ENCODE results near the gene HNRNPR.

The HNRNPR gene

DNA sequence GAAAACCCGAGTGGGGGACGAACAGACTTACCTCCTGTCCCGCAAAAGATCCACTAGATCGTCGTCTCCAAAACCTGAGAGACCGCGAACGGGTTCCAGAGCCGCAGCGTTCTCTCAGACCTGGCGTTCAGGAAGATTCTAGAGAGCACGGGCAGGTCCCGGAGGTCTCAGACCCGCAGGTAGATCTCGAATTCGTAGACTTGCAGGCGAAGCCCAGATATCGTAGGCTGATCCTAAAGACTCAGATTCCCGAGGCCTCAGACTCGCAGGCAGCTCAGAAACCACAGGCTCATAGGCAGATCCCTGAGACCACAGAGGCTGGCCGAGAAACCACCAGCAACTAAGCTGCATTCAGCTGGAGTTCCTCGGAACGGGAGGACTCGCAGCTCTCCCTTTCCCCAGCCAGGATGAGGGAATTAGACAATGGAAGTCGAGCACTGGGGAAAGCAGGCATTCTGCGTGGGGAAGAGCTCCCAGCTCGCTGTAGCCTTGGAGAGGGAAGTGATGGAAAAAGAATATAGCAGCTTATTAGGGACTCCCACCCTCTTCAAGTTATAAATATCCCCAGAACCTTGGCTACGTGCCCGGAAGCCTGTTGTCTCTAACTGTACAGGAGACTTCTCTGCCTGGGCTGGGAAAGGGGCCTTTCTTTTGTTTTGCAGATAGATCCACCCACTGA lies 25.4 kb upstream of the HNRNPR start, which contains the start of gene ZNF436:
Gene ZNF436 (minus strand): TSS at position 502 of the 679 bp plus-strand sequence. CDS start 1,831 bp downstream, outside the sequence.
- FAIRE-seq = no peak
- no peak for DNase-seq (ENCODE audit: extremely low spot score, insufficient read length, low read depth)

DNA sequence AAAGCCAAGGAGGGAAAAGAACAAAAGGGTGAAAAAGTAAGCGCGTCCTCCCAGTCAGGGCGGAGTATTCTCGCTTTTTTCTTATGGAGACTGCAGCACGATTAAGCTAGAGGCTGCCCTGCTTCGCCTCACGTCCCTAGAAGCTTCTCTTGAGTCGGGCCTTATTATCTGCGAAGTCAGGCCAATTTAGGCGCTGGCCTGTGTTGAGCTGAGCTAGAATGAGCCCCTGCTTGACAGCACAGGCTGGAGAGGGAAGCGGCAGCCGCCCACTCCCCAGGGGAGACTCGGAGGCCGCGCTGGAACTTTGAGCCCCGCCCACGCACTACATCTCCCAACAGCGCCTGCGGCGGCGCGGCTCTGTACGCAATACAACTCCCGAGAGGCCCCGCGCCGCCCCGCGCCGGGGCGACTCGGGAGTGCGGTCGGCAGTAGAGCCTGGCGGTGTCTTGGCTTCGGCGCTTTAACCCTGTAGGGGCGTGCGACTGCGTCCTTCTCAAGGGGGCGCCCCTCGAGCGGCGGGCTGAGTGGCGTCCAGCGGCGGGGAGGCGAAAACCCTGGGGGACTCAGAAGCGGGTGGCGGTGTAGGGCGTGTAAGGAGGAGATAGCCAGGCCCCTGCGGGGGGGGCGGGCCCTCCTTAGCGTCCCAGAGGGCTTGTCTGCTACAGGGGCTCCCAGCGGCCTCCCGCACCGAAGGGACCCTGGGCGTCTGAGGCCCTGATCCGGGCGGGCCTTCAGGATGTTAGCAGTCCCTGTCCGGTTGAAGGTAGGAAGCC lies 24.7 kb upstream of the HNRNPR start:
- peak; percentile 80 for DNase-seq (ENCODE audit: extremely low spot score, insufficient read length, low read depth)
- FAIRE-seq = no peak

DNA sequence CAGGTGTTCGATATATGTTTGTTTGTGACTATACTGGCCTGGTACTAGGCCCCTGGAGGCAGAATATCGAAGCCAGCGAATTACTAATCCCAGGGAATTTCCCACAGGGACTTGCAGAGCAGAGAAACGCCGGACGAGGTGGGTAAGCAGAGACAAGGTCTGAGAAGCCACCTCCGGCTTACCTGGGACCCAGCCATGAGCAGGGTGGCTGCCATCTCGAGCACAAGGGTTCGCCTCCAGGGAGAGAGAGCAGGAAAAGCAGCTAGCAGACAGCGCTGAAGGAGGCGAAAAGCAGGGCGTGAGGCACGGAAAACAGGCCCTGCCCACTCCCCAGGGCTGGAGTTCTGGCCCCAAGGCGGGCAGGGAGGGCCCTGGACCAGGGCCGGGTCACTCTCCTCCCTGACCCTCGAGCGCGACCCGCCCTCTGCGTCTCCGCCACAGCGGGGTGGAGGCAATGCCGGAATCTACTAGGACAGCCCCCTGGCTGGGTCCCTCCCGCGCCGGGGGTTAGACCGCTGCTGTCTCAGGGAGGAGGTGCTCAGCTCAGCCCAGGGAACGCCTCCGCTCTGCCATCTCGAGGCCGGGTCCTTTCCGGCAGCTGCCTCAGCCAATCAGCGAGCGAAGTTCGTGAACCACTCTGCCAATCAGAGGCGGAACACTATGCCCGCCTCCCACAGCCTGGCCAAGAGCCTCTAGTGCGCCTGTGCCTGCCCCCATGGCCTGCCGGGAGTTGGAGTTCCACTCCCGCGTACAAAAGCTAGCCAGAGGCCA lies 23.9 kb upstream of the HNRNPR start:
- FAIRE-seq (peak; percentile 96), DNase-seq (ENCODE audit: extremely low spot score, insufficient read length, low read depth) (peak; percentile 98)

DNA sequence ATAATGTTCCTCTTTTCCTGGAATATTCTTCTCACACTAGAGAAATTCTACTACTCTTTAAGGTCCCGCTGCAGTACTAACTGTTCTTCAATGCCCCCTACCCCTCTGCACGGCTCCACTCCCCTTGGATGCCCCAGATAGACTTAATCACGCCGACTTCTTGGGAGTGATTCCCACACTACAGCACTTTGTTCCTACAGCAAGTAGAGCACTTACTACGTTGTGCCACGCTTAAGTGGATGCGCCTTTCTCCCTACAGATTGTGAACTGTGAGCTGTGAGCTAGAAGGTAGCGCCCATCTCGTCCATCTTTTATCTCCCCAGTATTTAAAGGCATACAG lies 23.3 kb upstream of the HNRNPR start:
- DNase-seq (ENCODE audit: extremely low spot score, insufficient read length, low read depth) (no peak), FAIRE-seq (no peak)

DNA sequence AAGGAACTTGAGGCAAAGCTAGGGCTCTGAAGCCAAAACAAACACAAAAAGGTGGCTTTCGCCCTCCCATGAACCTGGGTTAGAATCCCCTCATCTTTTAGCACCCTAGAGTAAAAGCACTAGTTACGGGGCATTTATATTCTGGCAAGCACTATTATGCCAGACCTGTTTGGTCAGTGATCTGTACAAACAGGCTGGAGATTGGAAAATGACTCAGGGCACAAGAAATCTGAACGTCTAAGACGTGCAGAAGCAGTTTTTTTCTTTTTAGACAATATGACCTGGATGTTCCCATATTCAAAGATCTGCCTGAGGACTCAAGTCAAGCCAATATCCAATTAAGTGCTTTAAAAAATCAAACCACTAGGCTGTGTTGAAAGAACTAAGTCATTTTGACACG lies 22.5 kb upstream of the HNRNPR start:
- no peak for FAIRE-seq

DNA sequence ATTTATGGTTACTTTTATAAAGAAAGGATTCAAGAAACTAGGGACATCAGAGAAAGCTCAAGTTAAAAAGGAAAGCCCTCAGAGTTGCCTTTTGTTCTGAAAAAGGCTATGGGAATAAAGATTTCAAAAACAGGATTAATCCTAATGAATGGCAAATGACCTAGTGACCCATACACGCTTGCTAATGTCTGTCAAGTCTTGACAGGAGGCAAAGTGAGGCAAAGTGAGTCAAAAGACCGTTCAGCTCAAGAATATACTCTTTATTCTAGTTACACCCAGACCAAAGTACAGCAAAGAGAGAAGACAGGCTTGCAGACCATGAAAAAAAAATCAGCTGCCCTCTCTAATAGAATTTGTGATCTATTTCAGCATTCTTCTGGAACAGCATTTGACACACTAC lies 22.1 kb upstream of the HNRNPR start:
- DNase-seq (ENCODE audit: extremely low spot score, insufficient read length, low read depth) (no peak), FAIRE-seq (no peak)

More for the DNA sequence above, 22.5 kb upstream of the HNRNPR start:
- no peak for DNase-seq (ENCODE audit: extremely low spot score, insufficient read length, low read depth)

DNA sequence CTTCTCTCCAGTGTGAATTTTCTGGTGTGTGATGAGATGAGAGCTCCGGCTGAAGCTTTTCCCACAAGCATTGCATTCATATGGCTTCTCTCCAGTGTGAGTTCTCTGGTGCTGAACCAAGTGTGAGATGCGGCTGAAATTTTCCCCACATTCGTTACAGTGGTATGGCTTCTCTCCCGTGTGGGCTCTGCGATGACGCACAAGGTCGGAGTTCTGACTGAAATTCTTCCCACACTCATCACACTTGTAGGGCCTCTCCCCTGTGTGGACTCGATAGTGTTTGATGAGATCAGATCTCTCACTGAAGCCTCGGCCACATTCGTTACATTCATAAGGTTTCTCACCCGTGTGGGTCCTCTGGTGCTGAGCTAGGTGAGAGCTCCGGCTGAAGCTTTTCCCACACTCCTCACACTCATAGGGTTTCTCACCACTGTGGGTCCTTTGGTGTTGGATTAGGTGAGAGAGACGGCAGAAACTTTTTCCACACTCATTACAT lies 18.2 kb upstream of the HNRNPR start:
- FAIRE-seq (no peak), DNase-seq (ENCODE audit: extremely low spot score, insufficient read length, low read depth) (no peak)

DNA sequence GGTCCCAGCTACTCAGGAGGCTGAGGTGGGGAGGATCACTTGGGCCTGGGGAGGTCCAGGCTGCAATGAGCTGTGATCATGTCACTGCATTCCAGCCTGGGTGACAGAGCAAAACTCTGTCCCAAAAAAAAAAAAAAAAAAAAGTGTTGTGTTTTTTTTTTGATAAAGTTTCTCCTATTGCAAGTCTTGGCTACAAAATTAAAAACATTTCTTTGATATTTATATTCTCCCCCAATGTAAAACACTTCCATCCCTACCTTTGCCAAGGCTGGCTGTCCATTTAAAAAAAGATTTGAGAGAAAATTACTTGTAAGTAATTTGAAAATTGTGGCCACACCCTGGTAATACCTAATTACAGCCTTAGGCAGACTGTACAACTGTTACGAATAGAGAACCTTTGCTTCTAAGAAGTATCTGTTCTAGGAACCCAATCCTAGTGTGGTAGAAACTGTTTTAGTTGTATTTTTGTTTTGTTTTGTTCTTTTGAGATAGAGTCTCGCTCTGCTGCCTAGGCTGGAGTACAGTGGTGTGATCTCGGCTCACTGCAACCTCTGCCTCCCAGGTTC lies 14.3 kb upstream of the HNRNPR start:
- FAIRE-seq = no peak

DNA sequence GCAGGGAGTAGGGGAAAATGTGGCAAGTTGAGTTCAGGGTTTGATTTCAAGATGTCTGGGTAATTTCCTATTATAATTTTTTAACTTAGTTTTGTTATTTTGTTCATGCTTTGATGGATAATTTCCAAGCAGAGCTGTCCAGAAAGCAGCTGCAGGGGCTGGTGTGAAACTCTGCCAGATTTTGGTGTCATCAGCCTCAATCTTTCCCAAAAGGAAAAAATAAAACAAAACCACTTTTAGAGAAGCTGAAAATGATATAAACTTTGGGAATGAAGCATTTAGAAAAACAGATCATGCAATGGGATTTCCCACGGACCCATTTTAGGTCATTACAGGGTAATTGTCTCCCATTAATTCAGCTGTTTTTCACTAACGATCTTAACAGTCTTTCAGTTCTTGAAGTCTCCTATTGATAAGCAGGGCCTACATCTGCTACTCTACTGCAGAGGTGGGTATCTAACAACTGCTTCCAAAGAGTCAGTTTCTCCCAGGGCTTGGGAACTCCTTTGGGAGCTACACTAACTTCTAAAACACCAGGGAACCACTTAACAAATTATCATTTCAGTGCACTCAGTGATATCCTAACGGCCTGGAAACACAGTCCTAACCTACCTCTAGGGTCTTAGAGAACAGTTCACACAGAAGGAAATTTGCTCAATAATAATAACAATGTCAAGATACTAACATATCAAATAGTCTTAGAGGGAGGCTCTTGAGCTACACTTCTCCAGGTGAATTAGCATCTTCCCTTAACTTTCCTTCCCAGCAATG lies 13.2 kb upstream of the HNRNPR start:
- FAIRE-seq = no peak
- DNase-seq (ENCODE audit: extremely low spot score, insufficient read length, low read depth) = no peak

More for the DNA sequence above, 14.3 kb upstream of the HNRNPR start:
- no peak for DNase-seq (ENCODE audit: extremely low spot score, insufficient read length, low read depth)

DNA sequence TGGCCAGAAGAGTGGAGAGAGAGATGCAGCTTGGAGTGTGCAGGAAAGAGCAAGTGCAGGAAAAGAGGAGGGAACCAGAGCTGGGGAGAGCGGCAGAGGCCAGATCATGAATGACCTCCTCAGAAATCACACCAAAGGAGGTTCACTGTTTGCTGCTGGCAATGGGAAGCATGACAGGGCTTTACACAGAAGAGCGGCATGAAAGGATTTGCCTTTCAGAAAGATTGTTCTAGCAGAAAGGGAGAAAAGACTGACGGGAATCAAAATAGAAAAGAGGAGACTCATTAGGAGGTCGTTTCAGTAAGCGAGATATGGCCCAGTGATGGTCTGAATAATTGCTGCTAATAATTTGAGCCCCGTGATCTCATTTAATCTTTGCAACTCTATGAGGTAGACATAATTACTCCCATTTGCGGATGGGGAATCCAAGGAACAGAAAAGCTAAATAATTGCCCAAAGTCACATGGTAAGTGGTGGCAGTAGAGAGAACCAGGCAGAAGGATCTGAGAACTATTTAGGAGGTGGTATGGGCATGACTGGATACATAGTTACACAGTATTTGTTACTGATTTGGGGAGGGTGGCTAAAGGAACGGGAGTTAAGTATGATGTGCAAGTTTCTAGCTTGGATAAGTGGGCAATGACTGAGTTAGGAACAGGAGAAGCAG lies 12.5 kb upstream of the HNRNPR start:
- no peak for DNase-seq (ENCODE audit: extremely low spot score, insufficient read length, low read depth)
- FAIRE-seq = no peak

DNA sequence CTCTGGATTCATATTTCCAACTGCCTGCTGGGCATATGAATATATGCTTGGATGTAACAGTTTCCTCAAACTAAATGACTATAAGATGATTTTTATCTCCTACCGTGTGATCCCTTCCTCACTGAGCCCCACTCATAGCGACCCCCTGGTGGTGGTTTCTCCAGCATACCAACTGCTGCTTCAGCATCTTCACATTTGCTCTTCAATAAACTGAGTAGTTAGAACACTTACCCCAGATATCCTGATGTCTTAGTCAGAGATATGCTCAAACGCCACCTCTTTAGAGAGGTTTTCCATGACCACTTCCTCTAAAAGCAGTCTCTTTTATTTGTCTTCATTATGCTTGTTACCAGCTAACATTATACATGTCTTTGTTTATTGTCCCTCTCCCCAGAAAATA lies 10.2 kb upstream of the HNRNPR start:
- DNase-seq (ENCODE audit: extremely low spot score, insufficient read length, low read depth) (no peak), FAIRE-seq (no peak)

DNA sequence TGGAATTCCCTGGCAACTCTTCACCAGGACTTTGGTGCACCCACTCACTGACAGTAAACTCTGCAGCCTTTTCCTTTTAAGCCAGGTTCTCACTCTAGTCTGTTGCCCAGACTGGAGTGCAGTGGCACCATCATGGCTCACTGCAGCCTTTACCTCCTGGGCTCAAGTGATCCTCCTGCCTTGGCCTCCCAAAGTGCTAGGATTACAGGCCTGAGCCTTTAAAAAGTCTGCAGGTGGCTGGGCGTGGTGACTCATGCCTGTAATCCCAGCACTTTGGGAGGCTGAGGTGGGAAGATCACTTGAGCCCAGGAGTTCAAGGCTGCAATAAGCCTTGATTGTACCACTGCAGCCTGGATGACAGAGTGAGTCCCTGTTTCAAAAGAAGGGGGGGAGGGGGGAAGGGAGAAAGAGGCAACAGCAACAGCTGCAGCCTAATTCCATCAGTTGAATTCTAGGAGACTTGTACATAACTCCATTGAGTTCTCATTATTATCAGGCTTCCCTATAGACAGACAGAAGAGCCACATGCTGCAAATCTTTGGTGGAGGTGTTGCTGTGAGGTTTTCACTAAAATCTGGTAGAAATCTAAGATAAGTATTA lies 8.1 kb upstream of the HNRNPR start:
- FAIRE-seq (no peak), DNase-seq (ENCODE audit: extremely low spot score, insufficient read length, low read depth) (no peak)

DNA sequence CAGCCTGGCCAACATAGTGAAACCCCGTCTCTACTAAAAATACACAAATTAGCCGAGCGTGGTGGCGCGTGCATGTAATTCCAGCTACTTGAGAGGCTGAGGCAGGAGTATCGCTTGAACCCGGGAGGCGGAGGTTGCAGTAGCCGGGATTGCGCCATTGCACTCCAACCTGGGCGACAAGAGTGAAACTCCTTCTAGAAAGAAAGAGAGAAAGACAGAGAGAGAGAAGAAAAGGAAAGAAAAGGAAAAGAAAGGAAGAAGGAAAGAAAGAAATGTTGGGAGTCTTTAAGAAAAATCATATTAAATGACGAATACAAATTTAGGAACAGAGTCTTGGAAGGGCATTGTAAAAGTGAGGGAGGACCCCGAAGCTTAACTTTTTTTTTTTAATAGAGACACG lies 1.8 kb upstream of the HNRNPR start:
- DNase-seq (ENCODE audit: extremely low spot score, insufficient read length, low read depth) (no peak), FAIRE-seq (no peak)

DNA sequence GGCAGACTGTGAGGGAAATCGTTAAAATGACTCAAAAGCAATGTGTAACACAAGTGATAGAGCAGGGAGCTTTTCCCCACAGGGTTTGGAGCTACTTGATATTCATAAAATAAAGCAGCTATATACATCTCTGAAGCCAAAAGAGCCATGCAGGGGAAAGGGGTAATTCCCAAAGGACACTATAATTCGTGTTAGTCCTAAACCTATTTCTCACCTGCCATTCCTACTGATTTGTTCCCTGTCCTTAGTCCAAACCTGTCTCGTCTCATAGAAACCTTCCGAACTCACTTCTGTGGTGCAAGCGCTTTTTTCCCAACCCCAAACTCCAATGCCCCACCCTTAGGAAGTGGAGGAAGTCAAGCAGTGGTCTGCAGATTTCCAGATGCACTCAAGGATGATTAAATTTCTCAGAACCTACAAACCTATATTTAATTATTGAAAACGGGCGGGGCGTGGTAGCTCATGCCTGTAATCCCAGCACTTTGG lies 946 bp upstream of the HNRNPR start:
- FAIRE-seq (no peak), DNase-seq (ENCODE audit: extremely low spot score, insufficient read length, low read depth) (peak; percentile 8)

DNA sequence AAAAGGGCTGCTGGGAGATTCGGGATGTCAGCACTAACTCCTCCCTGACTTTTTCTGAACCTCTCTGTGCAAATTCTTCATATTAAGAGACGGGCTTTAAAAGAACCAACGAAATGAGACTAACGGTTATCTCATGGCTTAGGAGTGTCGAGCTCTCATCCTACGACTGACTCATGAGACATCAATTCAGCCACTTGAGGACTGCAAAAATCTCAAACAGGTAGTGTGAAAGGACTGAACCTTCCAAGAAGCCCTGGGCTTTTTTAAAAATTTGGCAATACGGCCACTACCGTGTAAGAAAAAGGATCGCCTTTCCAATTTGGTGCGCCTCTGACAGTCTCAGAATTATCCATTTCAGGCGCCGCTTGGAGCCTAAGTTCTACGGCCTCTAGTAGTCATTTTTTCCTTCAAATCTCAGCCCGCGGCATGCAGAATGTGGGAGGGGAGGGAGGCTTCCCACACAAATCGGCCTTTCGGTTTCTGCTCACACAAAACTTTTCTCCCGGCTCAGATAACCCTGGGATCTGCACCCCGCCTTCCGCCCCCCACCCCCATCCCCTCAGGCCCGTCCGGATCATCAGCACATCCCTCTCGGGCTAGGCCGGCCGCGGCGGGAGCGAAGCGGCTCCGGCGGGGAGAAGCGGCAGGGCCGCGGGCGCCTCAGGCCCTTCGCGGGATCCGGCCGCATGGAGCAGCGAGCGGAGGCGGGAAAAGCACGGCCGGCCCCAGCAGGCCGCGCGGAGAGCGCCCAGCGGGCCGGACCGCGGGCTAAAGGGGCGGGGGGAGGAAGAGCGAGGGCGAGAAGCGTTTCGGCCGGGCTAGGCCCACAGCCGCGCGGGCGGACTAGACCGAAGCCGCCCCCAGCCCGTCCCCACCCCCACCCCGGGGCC lies 618 bp downstream of the HNRNPR start:
- peak; percentile 5 for FAIRE-seq

DNA sequence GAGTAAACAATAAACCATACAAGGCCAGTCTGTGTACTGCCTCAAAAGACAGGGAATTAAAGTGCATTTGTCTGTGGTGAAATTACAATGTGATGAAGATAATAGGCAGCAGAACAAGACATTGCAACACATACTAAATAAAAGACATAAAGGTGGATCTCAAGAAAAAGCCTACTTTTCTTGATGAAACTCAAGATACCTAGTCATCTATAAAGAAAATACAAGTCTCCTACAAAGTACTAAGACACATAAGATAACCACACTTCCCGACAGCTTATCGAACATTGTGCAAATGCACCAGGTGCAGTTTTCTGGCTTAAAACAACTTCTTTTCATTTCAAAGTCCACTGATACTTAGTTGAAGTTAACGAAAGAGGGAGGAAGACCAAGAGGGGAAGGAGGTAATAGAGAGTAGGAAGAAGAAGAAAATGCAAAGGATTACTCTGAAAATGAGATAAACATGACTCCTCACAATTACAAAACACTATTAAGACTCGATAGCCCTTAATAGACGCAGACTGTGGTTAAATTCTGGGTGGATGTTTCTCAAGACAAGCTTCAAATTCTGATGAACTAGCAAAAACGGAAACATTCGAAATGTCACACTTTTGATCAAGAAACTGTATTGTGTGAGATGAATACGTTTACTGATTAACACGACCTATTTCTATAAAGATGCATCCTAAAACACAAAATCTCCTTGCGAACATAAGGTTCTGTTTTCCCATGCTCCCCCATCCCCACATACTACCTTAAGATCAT lies 2.0 kb downstream of the HNRNPR start:
- FAIRE-seq = no peak
- DNase-seq (ENCODE audit: extremely low spot score, insufficient read length, low read depth) = no peak

More for the DNA sequence above, 618 bp downstream of the HNRNPR start:
- DNase-seq (ENCODE audit: extremely low spot score, insufficient read length, low read depth) = no peak

DNA sequence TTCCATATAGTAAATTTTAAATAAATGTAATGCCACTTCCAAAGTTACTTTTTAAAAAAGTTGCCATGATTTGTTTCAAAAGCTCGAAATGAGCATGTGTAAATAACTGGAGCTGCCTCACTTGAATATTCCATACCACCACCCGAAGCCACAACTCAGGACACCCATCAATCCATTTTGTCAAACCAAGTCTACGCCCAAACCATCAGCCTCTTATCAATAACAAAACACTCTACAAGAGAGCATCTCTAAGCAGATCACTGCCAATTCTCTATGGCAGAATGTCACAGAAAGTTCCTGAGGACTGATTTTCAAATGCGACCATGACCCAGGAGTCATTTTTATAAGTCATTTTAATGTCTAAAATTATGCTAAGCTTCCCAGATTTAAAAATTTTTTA lies 4.5 kb downstream of the HNRNPR start:
- no peak for DNase-seq (ENCODE audit: extremely low spot score, insufficient read length, low read depth)
- no peak for FAIRE-seq

Measured in GM18507 (cell line).